GM23338 (cell line): ENCODE measurements around the gene CEP72. TPM values are rescaled to one million over a fixed set of nuclear protein-coding genes. Genes with fewer than 3 reads are reported as not detected.

ENCODE experiments used
- ATAC-seq: fragments of 200-7000 bp; cut with Tn5 transposase; 3 replicates; pipeline ENCODE4 v1.9.1; 2020
- DNase-seq: peaks from one replicate; pipeline ENCODE4 v3.0.0-alpha.2; 2015; ENCODE audit warnings: low spot score
- H2AFZ ChIP-seq: fragments of 200-600 bp; sonication (generic); 2 replicates; pipeline ENCODE4 v1.8.0; 2016; ENCODE audit warnings: antibody characterized with exemption, mild to moderate bottlenecking, moderate library complexity
- H3F3A ChIP-seq: fragments of 200-600 bp; sonication (generic); replicated peaks from 2 replicates; pipeline ENCODE4 v1.8.0; 2017; ENCODE audit warnings: antibody characterized with exemption, mixed run types, low read depth
- H3K27ac ChIP-seq: fragments of 200-600 bp; sonication (generic); 2 replicates; pipeline ENCODE4 v1.6.1; 2016; ENCODE audit warnings: low read depth
- H3K27me3 ChIP-seq: fragments of 200-600 bp; sonication (generic); 2 replicates; pipeline ENCODE4 v1.8.0; 2016; ENCODE audit warnings: mild to moderate bottlenecking, mixed run types, moderate library complexity; ENCODE audit not compliant: insufficient read depth
- H3K36me3 ChIP-seq: fragments of 200-600 bp; sonication (generic); 2 replicates; pipeline ENCODE4 v1.8.0; 2016; ENCODE audit warnings: mild to moderate bottlenecking; ENCODE audit not compliant: insufficient read depth
- H3K4me1 ChIP-seq: fragments of 200-600 bp; sonication (generic); 2 replicates; pipeline ENCODE4 v1.8.0; 2016; ENCODE audit warnings: mild to moderate bottlenecking, moderate library complexity; ENCODE audit not compliant: insufficient read depth
- H3K4me2 ChIP-seq: fragments of 200-600 bp; sonication (generic); 2 replicates; pipeline ENCODE4 v1.7.1; 2017; ENCODE audit warnings: mixed run types
- H3K4me3 ChIP-seq: fragments of 200-600 bp; sonication (generic); 2 replicates; pipeline ENCODE4 v1.6.1; 2016; ENCODE audit warnings: mixed run types
- H3K79me2 ChIP-seq: fragments of 200-600 bp; sonication (generic); replicated peaks from 2 replicates; pipeline ENCODE4 v1.8.0; 2017; ENCODE audit warnings: mild to moderate bottlenecking; ENCODE audit not compliant: insufficient read depth
- H3K9me2 ChIP-seq: fragments of 200-600 bp; sonication (generic); 2 replicates; pipeline ENCODE4 v1.8.0; 2017; ENCODE audit not compliant: insufficient read depth
- H4K20me1 ChIP-seq: fragments of 200-600 bp; sonication (generic); replicated peaks from 2 replicates; pipeline ENCODE4 v1.8.0; 2017; ENCODE audit warnings: mild to moderate bottlenecking; ENCODE audit not compliant: insufficient read depth
- H3K27ac Mint-ChIP-seq: 2 replicates; pipeline ENCODE4 v1.8.0; 2020; ENCODE audit warnings: inconsistent platforms, mild to moderate bottlenecking, moderate library complexity, mixed read lengths
- H3K27me3 Mint-ChIP-seq: 3 replicates; pipeline ENCODE4 v1.8.0; 2022; ENCODE audit warnings: low read depth, mild to moderate bottlenecking, moderate library complexity, mixed read lengths, inconsistent platforms; ENCODE audit not compliant: insufficient read depth, poor library complexity
- H3K36me3 Mint-ChIP-seq: 3 replicates; pipeline ENCODE4 v1.8.0; 2021; ENCODE audit warnings: low read depth, mild to moderate bottlenecking, inconsistent platforms, moderate library complexity, mixed read lengths
- H3K4me1 Mint-ChIP-seq: 3 replicates; pipeline ENCODE4 v1.8.0; 2020; ENCODE audit warnings: mild to moderate bottlenecking, inconsistent platforms, mixed read lengths
- H3K4me3 Mint-ChIP-seq: 3 replicates; pipeline ENCODE4 v1.8.0; 2021; ENCODE audit warnings: moderate library complexity, mild to moderate bottlenecking, inconsistent platforms, mixed read lengths
- H3K9me3 Mint-ChIP-seq: 3 replicates; pipeline ENCODE4 v1.8.0; 2020; ENCODE audit warnings: moderate library complexity, mild to moderate bottlenecking, inconsistent platforms, mixed read lengths
- CREB1 ChIP-seq: fragments of 250-450 bp; sonication (Bioruptor Pico); IDR thresholded peaks from 2 replicates; pipeline ENCODE4 v1.5.0; 2020; ENCODE audit warnings: low read depth, mild to moderate bottlenecking, moderate library complexity
- CTCF ChIP-seq, 2 experiments: fragments of 200-600 bp in 1 of 2; sonication (generic) in 1 of 2; conservative IDR thresholded peaks; 2 replicates each; pipeline versions ENCODE4 v1.5.1 to v1.6.1; 2016 to 2017; ENCODE audit warnings: antibody characterized with exemption in 2 of 2, low read depth in 2 of 2, mild to moderate bottlenecking in 2 of 2, moderate library complexity in 1 of 2
- EZH2 ChIP-seq: fragments of 200-600 bp; sonication (generic); IDR thresholded peaks from one replicate; pipeline ENCODE4 v1.8.0; 2017; ENCODE audit warnings: antibody characterized with exemption, mild to moderate bottlenecking, low read depth; ENCODE audit not compliant: unreplicated experiment
- EZH2phosphoT487 ChIP-seq: fragments of 200-600 bp; sonication (generic); IDR thresholded peaks from one replicate; pipeline ENCODE4 v1.8.1; 2018; ENCODE audit warnings: antibody characterized with exemption; ENCODE audit not compliant: unreplicated experiment
- JUNB ChIP-seq: IDR thresholded peaks from one replicate; pipeline ENCODE4 v1.6.1; 2016; ENCODE audit warnings: antibody characterized with exemption; ENCODE audit not compliant: unreplicated experiment
- NANOG ChIP-seq: IDR thresholded peaks from 2 replicates; pipeline ENCODE4 v1.6.1; 2016; ENCODE audit warnings: antibody characterized with exemption, borderline replicate concordance
- POLR2AphosphoS5 ChIP-seq: IDR thresholded peaks from 2 replicates; pipeline ENCODE4 v1.6.1; 2016; ENCODE audit warnings: antibody characterized with exemption, low read depth
- STAT1 ChIP-seq: IDR thresholded peaks from one replicate; pipeline ENCODE4 v1.6.1; 2016; ENCODE audit warnings: antibody characterized with exemption; ENCODE audit not compliant: unreplicated experiment
- ZNF114 ChIP-seq: fragments of 250-450 bp; sonication (Bioruptor Pico); IDR thresholded peaks from 2 replicates; pipeline ENCODE4 v1.5.0; 2020; ENCODE audit warnings: mild to moderate bottlenecking, moderate library complexity
- ZNF331 ChIP-seq: fragments of 250-450 bp; sonication (Bioruptor Pico); IDR thresholded peaks from 2 replicates; pipeline ENCODE4 v1.5.0; 2020; ENCODE audit warnings: low read depth, mild to moderate bottlenecking, moderate library complexity
- polyA plus RNA-seq: library from polyadenylated mRNA; unstranded; fragments of >200 nt; fragmentation: Nextera tagmentation; extraction: Ambion mirVana; gene quantifications from 2 replicates; pipeline ENCODE4 v1.2.1, GENCODE V29; 2016
- total RNA-seq: library from RNA; depleted of rRNA; stranded (reverse); fragments of >200 nt; shearing (Covaris generic); gene quantifications from 2 replicates; pipeline ENCODE4 v1.2.3, GENCODE V29; 2014
- TF ChIP-seq, protein P1 (sequence below): IDR thresholded peaks from one replicate; pipeline ENCODE4 v1.6.1; 2018; ENCODE audit warnings: antibody characterized with exemption; ENCODE audit not compliant: unreplicated experiment
- TF ChIP-seq, protein P2 (sequence below): fragments of 250-450 bp; sonication (Bioruptor Pico); IDR thresholded peaks from 2 replicates; pipeline ENCODE4 v1.5.0; 2020; ENCODE audit warnings: mild to moderate bottlenecking, moderate library complexity
- TF ChIP-seq, protein P3 (sequence below): IDR thresholded peaks from 2 replicates; pipeline ENCODE4 v1.6.1; 2016; ENCODE audit warnings: antibody characterized with exemption

The CEP72 gene
- total and polyA plus RNA-seq, 2 experiments from 2014 or later, result 15.5 to 27.1 TPM

DNA sequence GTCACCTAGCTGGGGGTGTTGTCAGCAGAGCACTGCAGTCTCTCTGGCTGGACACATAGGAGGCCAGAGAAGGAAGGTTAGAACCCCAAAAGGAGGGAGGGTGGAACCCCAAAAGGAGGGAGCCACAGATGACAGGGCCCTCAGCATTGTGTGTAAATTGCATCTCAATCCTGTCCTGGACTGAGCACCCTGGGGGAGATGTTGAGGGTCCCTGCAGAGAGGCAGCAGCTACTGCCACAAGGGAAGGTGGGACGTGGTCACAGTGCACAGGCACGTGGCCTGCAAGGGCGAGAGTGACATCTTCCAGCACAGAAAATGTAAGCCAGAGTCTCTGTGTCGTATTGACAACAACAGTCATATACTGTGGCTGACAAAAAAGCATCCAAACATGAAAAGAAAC lies 36.5 kb upstream of the CEP72 start:
- Histone ChIP-seq H2AFZ (no peak overlapping the region), H3K4me2 (no peak overlapping the region), H3F3A (no peaks in the 10 kb centered on the region), H3K79me2 (no peaks in the 10 kb centered on the region), H3K4me3 (no peak overlapping the region), H4K20me1 (no peaks in the 10 kb centered on the region), H3K27ac (no peak overlapping the region), H3K4me1 (no peaks in the 10 kb centered on the region; the same call in 1 of the 2 replicates), H3K9me2 (no peaks in the 10 kb centered on the region), H3K27me3 (no peaks in the 10 kb centered on the region), H3K36me3 (no peaks in the 10 kb centered on the region)
- Mint-ChIP-seq H3K36me3 (peaks cover 4% of the 10 kb centered on the region; the same call in 1 of the 3 replicates), H3K27me3 (peaks cover 6% of the 10 kb centered on the region), H3K4me3 (no peak overlapping the region), H3K4me1 (peaks cover 12% of the 10 kb centered on the region), H3K9me3 (peaks cover 21% of the 10 kb centered on the region; the same call in 2 of the 3 replicates), H3K27ac (no peak overlapping the region)
- ATAC-seq, result no peak
- no peak for DNase-seq
- TF ChIP-seq POLR2AphosphoS5 (no peak), CREB1 (CRISPR knock-in tag) (no peak), CTCF (conservative IDR thresholded peaks at IDR 0.05; ENCODE audit: low read depth in 2 of 2) (no peak), NANOG (no peak), EZH2phosphoT487 (no peak), STAT1 (no peak), EZH2 (no peak), JUNB (no peak), ZNF114 (CRISPR knock-in tag) (no peak), ZNF331 (CRISPR knock-in tag) (no peak)
- TF ChIP-seq, protein P1, sequence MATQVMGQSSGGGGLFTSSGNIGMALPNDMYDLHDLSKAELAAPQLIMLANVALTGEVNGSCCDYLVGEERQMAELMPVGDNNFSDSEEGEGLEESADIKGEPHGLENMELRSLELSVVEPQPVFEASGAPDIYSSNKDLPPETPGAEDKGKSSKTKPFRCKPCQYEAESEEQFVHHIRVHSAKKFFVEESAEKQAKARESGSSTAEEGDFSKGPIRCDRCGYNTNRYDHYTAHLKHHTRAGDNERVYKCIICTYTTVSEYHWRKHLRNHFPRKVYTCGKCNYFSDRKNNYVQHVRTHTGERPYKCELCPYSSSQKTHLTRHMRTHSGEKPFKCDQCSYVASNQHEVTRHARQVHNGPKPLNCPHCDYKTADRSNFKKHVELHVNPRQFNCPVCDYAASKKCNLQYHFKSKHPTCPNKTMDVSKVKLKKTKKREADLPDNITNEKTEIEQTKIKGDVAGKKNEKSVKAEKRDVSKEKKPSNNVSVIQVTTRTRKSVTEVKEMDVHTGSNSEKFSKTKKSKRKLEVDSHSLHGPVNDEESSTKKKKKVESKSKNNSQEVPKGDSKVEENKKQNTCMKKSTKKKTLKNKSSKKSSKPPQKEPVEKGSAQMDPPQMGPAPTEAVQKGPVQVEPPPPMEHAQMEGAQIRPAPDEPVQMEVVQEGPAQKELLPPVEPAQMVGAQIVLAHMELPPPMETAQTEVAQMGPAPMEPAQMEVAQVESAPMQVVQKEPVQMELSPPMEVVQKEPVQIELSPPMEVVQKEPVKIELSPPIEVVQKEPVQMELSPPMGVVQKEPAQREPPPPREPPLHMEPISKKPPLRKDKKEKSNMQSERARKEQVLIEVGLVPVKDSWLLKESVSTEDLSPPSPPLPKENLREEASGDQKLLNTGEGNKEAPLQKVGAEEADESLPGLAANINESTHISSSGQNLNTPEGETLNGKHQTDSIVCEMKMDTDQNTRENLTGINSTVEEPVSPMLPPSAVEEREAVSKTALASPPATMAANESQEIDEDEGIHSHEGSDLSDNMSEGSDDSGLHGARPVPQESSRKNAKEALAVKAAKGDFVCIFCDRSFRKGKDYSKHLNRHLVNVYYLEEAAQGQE, result no peak
- TF ChIP-seq, protein P2, sequence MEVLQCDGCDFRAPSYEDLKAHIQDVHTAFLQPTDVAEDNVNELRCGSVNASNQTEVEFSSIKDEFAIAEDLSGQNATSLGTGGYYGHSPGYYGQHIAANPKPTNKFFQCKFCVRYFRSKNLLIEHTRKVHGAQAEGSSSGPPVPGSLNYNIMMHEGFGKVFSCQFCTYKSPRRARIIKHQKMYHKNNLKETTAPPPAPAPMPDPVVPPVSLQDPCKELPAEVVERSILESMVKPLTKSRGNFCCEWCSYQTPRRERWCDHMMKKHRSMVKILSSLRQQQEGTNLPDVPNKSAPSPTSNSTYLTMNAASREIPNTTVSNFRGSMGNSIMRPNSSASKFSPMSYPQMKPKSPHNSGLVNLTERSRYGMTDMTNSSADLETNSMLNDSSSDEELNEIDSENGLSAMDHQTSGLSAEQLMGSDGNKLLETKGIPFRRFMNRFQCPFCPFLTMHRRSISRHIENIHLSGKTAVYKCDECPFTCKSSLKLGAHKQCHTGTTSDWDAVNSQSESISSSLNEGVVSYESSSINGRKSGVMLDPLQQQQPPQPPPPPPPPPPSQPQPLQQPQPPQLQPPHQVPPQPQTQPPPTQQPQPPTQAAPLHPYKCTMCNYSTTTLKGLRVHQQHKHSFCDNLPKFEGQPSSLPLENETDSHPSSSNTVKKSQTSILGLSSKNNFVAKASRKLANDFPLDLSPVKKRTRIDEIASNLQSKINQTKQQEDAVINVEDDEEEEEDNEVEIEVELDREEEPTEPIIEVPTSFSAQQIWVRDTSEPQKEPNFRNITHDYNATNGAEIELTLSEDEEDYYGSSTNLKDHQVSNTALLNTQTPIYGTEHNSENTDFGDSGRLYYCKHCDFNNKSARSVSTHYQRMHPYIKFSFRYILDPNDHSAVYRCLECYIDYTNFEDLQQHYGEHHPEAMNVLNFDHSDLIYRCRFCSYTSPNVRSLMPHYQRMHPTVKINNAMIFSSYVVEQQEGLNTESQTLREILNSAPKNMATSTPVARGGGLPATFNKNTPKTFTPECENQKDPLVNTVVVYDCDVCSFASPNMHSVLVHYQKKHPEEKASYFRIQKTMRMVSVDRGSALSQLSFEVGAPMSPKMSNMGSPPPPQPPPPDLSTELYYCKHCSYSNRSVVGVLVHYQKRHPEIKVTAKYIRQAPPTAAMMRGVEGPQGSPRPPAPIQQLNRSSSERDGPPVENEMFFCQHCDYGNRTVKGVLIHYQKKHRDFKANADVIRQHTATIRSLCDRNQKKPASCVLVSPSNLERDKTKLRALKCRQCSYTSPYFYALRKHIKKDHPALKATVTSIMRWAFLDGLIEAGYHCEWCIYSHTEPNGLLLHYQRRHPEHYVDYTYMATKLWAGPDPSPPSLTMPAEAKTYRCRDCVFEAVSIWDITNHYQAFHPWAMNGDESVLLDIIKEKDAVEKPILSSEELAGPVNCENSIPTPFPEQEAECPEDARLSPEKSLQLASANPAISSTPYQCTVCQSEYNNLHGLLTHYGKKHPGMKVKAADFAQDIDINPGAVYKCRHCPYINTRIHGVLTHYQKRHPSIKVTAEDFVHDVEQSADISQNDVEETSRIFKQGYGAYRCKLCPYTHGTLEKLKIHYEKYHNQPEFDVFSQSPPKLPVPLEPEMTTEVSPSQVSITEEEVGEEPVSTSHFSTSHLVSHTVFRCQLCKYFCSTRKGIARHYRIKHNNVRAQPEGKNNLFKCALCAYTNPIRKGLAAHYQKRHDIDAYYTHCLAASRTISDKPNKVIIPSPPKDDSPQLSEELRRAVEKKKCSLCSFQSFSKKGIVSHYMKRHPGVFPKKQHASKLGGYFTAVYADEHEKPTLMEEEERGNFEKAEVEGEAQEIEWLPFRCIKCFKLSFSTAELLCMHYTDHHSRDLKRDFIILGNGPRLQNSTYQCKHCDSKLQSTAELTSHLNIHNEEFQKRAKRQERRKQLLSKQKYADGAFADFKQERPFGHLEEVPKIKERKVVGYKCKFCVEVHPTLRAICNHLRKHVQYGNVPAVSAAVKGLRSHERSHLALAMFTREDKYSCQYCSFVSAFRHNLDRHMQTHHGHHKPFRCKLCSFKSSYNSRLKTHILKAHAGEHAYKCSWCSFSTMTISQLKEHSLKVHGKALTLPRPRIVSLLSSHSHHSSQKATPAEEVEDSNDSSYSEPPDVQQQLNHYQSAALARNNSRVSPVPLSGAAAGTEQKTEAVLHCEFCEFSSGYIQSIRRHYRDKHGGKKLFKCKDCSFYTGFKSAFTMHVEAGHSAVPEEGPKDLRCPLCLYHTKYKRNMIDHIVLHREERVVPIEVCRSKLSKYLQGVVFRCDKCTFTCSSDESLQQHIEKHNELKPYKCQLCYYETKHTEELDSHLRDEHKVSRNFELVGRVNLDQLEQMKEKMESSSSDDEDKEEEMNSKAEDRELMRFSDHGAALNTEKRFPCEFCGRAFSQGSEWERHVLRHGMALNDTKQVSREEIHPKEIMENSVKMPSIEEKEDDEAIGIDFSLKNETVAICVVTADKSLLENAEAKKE (CRISPR knock-in tag), result no peak
- TF ChIP-seq, protein P3, sequence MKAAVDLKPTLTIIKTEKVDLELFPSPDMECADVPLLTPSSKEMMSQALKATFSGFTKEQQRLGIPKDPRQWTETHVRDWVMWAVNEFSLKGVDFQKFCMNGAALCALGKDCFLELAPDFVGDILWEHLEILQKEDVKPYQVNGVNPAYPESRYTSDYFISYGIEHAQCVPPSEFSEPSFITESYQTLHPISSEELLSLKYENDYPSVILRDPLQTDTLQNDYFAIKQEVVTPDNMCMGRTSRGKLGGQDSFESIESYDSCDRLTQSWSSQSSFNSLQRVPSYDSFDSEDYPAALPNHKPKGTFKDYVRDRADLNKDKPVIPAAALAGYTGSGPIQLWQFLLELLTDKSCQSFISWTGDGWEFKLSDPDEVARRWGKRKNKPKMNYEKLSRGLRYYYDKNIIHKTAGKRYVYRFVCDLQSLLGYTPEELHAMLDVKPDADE, result no peak
